NCI-H748 (cell line): ENCODE results near the gene ZMYM4.
"Not testable (repeated sequence)": the region's sequence is repeated elsewhere in the genome, so short reads cannot be mapped to it uniquely, and the experiment has no call there.

ENCODE experiments used
- DNase-seq: peaks from one replicate; lab custom pipeline; 2025; ENCODE audit not compliant: unreplicated experiment; lab: John Stamatoyannopoulos, UW

The ZMYM4 gene

DNA sequence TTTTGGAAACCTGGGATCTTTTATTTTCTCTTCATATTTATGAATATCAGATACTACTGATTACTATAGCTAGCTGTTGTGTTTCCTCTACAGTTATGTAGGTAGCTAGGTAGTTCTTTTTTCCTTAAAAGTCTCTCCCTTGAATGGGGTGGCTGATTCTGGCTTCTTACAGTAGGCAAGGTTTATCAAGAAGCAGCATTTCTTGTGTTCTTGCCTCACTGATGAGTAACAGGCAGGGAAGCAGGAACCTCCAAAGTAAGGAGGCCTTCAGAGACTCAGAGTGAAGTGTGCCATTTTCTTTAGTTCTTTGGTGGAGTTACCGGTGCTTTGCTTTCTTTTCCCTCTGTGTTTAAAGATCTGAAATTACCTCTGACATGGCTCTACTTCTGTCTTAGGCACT, 56.0 kb downstream of the ZMYM4 start:
- DNase-seq: no peak

DNA sequence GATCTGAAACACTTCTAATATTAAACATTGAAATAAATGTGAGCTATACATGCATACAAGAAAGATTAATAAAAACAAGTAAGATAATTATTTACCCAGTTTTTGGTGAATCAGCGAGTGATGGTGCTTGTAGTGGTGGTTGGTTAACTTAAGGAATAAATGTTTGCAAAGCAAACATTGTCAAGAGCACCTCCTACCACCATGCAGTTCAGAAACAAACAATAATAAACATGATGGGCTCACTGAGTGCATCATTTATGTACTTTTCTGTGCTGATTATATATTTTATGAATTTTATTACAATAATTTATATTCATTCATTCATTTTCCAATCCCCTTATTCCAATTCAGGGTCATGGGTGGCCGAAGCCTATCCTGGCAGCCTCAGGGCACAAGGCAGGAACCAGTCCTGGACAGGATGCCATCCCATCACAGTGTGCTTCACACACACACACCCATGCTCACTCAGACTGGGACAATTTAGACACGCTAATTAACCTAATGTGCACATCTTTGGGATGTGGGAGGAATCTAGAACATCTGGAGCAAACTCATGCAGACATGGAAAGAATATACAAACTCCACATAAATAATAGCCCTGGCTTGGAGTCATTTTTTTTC, 57.8 kb downstream of the ZMYM4 start:
- DNase-seq: no peak

DNA sequence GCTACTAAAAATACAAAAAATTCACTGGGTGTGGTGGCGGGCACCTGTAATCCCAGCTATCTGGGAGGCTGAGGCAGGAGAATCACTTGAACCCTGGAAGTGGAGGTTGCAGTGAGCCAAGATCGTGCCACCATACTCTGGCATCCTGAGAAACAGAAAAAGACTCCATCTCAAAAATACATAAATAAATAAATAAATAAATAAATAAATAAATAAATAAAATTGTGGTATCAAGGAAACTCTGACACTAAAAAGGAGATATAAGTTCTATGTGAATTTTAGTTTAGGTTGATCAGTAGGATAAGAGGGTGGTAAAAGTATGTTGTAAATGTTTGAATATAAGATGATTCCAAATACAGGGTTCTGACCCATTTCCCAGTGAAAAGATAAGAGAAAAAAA, 63.1 kb downstream of the ZMYM4 start:
- not testable (repeated sequence) for DNase-seq

DNA sequence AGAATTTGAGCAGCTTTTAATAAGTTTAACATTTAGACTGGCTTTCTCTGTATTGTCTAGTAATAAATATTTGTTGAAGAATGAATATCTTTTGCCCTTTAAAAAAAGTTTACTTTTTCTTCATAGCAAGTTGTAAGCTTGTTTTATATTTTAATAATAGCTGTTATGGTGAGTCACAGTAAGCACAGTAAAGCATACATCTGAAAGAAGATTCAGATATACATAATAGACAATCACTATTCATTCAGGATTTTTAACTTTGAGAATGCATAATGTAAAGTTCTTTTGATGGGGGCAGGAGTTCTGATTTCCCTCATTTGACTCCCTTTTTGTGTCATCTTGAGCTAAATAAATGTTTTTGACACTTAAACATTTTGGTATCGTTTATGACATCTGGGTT, 66.0 kb downstream of the ZMYM4 start:
- DNase-seq: no peak

DNA sequence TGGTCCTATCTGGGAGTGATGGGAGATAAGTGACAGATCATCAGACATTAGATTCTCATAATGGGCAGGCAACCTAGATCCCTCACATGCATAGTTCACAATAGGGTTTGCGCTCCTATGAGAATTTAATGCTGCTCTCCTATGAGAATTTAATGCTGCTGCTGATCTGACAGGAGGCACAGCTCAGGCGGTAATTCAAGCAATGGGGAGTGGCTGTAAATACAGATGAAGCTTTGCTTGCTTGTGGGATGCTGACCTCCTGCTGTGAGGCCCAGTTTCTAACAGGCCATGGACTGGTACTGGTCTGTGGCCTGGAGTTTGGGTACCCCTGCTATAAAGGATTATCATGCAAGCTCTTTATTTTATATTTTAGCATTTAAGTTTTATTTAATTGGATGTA, 72.0 kb downstream of the ZMYM4 start:
- DNase-seq: no peak

DNA sequence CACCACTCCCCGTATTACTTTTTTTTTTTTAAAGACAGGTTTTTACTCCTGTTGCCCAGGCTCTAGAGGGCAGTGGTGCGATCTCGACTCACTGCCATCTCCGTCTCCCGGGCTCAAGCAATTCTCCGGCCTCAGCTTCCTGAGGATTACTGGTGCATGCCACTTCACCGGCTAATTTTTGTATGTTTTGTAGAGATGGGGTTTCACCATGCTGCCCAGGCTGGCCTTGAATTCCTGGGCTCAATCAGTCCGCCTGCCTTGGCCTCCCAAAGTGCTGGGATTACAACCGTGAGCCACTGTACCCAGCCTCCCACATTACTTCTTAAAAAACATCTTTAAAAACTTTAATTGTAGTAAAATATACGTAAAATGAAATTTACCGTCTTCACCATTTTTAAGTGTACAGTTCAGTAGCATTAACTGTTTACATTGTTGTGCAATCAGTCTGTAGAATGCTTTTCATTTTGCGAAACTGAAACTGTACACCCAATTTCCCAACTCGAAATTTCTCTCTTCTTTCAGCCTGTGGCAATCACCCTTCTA, 77.0 kb downstream of the ZMYM4 start:
- no peak for DNase-seq

DNA sequence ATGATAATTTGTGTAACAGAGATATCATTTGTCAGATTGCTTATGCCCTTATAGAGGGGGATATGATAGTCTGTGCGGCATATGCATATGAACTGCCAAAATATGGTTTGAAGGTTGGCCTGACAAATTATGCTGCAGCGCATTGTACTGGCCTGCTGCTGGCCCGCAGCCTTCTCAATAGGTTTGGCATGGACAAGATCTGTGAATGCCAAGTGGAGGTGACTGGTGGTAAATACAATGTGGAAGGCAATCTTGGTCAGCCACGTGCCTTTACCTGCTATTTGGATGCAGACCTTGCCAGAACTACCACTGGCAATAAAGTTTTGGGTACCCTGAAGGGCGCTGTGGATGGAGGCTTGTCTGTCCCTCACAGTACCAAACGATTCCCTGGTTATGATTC, 82.4 kb downstream of the ZMYM4 start:
- no peak for DNase-seq

DNA sequence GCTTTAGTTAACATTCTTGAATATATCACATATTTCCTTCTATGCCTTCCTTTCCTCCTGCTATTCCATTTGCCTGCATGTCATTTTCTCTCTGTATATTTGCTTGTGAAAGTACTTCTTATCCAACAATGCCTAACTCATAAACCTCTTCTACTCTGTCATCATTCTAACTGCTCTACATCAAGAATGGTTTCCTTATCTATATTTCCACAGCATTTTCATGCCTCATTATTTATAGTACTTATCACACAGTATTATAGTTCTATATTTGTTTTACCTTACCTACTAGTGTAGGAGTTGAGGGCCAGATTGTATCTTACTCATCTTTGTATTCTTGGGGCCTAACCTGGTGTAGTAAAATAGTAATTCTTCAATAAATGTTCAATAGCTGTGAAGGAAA, 91.5 kb downstream of the ZMYM4 start:
- no peak for DNase-seq

DNA sequence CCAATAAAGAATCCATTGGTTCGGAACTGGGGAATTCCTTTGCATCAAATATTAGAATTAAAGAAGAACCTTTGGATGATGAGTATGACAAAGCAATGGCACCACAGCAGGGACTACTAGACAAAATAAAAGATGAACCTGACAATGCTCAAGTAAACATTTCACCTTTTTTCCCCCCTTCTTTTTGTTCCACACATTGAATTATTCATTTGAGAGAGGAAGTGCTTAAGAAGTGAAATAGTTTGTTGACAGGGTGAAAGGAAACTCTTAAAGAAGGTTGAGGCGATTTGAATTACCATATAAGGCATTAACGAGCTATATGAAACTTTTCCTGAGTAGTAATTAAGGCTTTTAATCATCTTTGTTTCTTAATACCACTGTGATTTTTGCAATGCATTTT, 93.1 kb downstream of the ZMYM4 start:
- no peak for DNase-seq

DNA sequence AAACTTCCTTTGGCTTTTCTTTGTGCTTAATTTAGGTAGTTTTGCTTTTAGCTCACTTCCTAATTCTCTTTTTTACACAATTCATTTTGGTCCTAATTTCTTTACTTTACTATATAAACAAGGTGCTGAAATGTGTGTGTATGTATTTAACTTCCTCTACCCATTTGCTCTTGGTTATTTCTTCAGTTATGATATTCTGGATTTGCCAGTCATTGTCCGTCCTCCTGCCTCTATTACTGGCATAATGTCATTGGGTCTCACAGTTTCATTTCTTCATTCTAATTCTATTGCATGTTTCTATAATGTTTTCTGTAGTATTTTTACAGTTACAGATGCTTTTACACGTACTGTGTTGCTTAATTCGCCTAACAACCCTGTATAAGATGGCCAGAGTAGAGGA, 96.2 kb downstream of the ZMYM4 start:
- no peak for DNase-seq

DNA sequence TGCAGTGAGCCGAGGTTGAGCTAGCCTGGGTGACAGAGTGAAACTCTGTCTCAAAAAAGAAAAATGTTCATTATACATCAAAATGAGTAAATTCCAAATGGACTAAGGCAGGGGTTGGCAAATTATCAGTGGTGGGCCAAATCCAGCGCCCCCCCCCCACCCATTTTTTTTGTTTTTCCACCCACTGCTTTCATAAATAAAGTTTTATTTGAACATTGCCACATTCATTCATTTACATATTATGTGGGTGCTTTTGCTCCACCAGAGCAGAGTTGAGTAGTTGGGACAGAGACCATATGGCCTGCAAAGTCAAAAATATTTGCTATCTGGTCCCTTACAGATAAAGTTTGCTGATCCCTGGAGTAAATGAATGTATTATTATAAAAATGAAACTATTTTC, 99.4 kb downstream of the ZMYM4 start:
- DNase-seq: no peak

DNA sequence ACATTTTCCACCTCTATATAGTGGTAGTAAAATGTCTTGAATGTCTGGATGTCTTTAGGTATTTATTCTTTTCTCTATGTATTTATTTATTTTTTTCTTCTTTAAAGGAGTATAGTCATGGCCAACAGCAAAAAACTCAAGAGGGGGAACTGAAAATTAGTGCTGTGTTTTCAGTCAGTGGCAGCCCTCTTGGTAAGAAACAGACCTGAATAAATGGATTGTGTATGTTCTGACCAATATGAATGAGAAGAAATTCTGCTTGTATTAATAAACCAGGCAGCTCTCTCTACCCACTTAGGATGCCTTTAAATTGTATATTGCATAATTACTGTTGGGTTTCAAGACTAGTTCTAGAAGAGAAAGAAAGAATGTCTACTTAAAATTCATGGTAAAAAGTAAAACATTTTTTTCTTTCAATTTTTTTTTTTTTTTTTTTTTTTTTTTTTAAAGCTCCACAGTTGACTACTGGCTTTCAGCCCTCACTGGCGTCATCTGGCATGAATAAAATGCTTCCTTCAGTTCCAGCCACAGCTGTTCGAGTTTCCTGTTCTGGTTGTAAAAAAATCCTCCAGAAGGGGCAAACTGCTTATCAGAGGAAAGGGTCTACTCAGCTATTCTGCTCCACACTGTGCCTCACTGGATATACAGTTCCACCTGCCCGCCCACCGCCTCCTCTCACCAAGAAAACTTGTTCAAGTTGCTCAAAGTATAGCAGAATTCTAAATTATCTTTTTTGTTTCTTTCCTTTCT, 101.6 kb downstream of the ZMYM4 start:
- no peak for DNase-seq

DNA sequence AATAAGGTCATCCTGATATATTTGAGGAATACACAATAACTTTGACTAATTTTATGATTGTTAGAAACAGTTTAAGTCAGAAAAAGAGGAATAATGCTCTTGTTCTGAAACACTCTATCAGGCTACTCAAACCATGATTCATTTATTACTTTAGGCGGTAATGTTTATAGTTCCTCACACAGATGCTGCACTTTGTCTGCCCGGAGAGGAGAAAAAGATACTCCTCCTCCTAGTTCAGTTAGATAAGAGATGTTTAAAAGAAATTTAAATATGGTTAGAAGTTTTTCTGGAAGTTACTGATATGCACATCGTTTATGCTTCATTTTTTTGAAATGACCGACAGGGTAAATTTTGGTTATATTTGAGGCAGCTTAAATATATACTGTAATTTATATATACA, 103.0 kb downstream of the ZMYM4 start:
- no peak for DNase-seq

DNA sequence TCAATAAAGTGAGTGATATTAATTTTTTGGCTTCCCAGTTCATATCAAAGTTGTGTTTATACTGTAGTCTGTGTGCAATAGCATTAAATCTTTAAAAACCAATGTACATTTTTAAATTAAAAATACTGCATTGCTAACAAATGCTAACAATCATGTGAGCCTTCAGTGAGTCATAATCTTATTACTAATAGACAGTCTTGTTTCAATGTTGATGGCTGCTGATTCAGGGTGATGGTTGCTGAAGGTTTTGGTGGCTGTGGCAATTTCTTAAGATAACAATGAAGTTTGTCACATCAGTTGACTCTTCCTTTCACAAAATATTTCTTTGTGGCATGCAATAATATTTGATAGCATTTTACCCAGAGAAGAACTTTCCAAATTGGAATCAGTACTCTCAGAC, 109.0 kb downstream of the ZMYM4 start:
- no peak for DNase-seq

DNA sequence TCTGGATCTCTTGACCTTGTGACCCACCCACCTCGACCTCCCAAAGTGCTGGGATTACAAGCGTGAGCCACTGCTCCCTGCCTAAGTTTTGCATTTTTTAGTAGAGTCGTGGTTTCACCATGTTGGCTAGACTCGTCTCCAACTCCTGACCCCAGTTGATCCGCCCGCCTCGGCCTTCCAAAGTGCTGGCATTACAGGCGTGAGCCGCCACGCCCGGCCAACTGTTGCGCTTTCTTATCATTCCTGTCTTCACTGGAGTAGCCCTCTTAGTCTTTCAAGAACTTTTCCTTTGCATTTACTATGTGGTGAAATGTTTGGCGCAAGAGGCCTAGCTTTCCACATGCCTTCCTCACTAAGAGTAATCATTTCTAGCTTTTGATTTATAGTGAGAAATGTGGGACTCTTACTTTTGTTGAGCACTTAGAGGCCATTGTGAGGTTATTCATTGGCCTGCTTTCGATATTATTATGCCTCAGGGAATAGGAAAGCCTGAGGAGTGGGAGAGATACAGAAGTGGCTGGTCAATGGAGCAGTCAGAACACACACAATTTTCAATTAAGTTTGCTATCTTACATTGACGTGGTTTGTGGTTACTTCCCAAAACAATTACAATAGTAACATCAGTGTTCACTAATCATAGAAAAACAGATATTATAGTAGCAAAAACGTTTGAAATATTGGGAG, 111.0 kb downstream of the ZMYM4 start:
- DNase-seq: no peak

DNA sequence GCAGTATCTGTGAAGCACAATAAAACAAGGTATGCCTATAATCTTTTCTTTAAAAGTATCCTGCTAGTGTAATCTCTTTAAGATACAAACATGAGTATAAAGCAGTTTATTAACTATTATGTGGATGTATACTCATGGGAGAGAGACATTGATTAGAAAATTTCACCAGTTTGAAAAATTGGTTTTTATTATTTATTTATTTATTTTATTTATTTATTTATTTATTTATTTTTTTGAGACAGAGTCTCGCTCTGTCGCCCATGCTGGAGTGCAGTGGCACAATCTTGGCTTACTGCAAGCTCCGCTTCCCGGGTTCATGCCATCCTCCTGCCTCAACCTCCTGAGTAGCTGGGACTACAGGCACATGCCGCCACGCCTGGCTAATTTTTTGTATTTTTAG, 111.6 kb downstream of the ZMYM4 start:
- DNase-seq: not testable (repeated sequence)

DNA sequence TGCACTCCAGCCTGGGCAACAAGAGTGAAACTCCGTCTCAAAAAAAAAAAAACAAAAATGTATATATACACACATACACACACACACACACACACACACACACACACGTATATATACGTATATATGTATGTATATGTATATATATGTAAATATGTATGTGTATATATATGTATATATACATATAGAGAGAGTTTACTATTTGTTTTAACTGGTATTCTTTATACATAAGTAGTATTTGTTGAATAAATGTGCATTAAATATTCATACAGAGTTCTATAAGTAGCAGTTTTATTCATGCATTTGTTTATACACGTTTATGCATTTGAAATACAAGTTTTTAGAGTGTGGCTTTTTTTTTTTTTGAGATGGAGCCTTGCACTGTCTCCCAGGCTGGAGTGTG, 113.6 kb downstream of the ZMYM4 start:
- no peak for DNase-seq

DNA sequence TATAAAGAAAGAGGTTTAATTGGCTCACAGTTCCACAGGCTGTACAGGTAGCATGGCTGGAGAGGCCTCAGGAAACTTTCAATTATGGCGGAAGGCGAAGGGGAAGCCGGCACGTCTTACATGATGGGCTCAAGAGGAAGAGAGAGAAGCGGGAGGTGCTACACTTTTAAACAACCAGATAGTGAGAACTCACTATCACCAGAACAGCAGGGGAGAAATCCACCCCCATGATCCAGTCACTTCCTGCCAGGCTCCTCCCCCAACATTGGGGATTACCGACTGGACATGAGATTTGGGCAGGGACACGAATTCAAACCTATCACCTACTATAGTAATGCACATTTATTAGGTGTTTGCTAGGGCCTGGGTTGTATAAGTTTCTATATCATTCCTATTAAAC, 117.8 kb downstream of the ZMYM4 start:
- DNase-seq: no peak

DNA sequence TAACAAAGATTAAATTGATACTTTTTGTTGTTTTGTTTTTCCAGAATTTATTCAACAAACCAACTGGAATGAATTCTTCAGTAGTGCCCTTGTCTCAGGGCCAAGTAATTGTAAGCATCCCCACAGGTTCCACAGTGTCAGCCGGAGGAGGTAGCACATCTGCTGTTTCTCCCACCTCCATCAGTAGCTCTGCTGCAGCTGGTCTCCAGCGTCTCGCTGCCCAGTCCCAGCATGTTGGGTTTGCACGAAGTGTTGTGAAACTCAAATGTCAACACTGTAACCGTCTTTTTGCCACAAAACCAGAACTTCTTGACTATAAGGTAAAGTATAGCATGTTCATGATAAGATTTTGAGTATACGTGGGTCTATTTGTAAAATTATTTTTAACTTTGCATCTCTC, 118.5 kb downstream of the ZMYM4 start:
- DNase-seq: no peak

DNA sequence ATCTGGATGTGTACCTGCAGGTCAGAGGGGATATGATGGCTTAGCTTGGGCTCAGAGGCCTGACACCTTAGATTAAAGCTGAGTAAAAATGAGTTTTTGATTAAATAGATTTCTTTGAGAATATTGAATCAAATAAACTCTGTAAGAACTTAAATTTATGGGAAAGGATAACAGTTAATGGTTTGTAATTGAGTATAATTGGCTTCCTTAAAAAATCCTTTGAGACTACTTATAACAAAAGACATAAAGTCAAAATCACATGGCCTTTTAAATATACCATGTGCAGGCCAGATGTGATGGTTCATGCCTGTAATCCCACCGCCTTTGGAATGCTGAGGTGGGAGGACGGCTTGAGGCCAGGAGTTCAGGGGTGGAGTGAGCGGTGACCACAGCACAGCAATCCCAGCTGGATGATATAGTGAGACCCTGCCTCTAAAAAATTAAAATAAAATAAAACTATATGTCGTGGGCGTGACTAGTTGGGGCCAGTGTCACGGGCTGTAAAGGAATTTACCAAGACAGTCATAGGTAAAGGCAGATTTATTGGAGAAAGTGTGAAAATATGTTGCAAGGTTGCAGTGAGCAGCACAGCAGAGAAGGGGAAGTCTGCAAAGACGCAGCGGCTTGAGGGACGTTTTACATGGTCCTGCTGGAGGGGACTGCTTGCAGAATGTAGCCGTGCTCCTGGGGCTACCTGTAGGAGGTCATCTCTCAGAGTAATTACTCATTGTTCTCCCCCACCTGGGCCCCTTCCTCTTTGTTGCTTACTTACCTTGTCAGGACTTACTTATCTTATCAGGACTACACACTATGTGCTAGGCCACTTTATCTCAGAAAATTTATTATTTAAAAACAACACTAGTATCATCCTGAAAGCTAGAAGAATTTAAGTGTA, 122.3 kb downstream of the ZMYM4 start:
- no peak for DNase-seq

DNA sequence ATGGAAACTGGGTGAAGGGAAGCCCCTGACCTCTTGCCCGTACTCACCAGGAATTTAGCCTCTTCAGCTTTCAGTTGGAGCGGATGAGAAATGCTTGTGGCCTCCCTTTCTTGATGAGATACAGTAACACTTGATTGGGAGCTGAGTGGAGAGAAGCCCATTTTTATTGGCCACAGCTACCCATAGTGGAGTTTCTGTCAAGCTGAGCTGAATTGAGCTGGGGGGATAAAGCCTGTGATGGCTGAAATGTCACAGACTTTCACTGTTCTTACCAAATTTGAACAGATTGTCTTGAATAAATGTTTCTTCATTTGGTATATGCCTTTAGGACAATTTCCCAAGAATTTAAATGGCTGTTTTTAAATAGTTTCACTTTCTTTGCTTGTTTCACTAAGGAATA, 125.9 kb downstream of the ZMYM4 start:
- no peak for DNase-seq
